ENCODE results near the gene PIMREG. TPM values are rescaled to one million over a fixed set of nuclear protein-coding genes. Genes with fewer than 3 reads are reported as not detected.

The PIMREG gene
- polyA plus RNA-seq, 2 of the 4 experiments (the other 2 are of a cell fraction): 26.3 to 28.9 TPM

DNA sequence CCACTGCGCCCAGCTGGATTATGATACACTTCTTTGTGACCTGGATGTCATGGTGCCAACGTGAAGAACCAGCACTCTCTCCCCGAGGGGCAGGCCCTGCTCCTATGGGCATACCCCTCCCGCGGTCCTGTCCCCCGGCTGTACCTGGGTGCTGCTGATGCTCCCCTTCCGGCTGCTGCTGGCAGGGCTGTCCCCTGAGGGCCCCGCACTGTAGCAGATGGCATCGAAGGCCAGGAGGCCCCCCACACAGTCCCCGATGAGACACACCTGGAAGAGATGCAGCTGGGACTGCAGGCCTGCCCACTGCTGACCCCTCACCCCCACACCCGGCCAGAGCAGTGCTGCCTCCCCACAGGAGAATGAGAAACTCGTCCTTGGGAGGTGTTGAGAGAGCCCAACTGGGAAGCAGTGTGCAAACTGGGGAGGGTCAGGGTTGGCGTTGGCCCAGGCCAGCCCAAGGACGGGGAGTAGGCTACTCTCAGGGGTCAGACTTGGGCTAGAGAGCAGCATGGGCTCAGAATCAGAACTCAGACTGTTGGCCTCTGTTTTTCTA is 33.7 kb downstream of the PIMREG start:
- Histone ChIP-seq H3K4me2 (no peak overlapping the region), H3K27ac (no peak overlapping the region; a peak in 1 of 6 replicates), H3K4me1 (peaks cover 2% of the 10 kb centered on the region), H3K9me3 (no peaks in the 10 kb centered on the region), H3K4me3 (no peak overlapping the region)
- POLR2A ChIA-PET: no interaction called here
- no peak for ATAC-seq
- TF ChIP-seq POLR2A (IDR thresholded peaks at IDR 0.05; ENCODE audit: low read length) (no peak), ZFP36 (IDR thresholded peaks at IDR 0.05; ENCODE audit: borderline replicate concordance, partially characterized antibody) (no peak), SMC3 (IDR thresholded peaks at IDR 0.05) (no peak), MAFK (IDR thresholded peaks at IDR 0.05; ENCODE audit: partially characterized antibody) (no peak), NFE2L2 (conservative IDR thresholded peaks at IDR 0.05; ENCODE audit: low read length) (no peak), CHD4 (IDR thresholded peaks at IDR 0.05; ENCODE audit: borderline replicate concordance) (no peak), TP53 (CRISPR knock-in tag; IDR thresholded peaks at IDR 0.05) (no peak), TFCP2L1 (CRISPR knock-in tag; IDR thresholded peaks at IDR 0.05) (no peak), ZSCAN20 (CRISPR knock-in tag; IDR thresholded peaks at IDR 0.05) (no peak), RAD21 (conservative IDR thresholded peaks at IDR 0.05 in 1 of 2, IDR thresholded peaks at IDR 0.05 in 1 of 2) (no peak), MAZ (IDR thresholded peaks at IDR 0.05; ENCODE audit: borderline replicate concordance, low read depth, low read length) (no peak), PHF8 (IDR thresholded peaks at IDR 0.05; ENCODE audit: borderline replicate concordance, low read depth) (no peak), HOXA7 (CRISPR knock-in tag; IDR thresholded peaks at IDR 0.05) (no peak)
- TF ChIP-seq, protein P1, sequence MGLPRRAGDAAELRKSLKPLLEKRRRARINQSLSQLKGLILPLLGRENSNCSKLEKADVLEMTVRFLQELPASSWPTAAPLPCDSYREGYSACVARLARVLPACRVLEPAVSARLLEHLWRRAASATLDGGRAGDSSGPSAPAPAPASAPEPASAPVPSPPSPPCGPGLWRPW (IDR thresholded peaks at IDR 0.05): no peak
- TF ChIP-seq, protein P2, sequence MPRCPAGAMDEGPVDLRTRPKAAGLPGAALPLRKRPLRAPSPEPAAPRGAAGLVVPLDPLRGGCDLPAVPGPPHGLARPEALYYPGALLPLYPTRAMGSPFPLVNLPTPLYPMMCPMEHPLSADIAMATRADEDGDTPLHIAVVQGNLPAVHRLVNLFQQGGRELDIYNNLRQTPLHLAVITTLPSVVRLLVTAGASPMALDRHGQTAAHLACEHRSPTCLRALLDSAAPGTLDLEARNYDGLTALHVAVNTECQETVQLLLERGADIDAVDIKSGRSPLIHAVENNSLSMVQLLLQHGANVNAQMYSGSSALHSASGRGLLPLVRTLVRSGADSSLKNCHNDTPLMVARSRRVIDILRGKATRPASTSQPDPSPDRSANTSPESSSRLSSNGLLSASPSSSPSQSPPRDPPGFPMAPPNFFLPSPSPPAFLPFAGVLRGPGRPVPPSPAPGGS (IDR thresholded peaks at IDR 0.05): no peak
- TF ChIP-seq, protein P3, sequence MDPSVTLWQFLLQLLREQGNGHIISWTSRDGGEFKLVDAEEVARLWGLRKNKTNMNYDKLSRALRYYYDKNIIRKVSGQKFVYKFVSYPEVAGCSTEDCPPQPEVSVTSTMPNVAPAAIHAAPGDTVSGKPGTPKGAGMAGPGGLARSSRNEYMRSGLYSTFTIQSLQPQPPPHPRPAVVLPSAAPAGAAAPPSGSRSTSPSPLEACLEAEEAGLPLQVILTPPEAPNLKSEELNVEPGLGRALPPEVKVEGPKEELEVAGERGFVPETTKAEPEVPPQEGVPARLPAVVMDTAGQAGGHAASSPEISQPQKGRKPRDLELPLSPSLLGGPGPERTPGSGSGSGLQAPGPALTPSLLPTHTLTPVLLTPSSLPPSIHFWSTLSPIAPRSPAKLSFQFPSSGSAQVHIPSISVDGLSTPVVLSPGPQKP (IDR thresholded peaks at IDR 0.05; ENCODE audit: low read depth, low read length): no peak
- DNase-seq (ENCODE audit: low read depth in 1 of 2, low spot score in 1 of 2): no peak
- 72% methylated on average over 13 of the region's 14 CpGs for WGBS (ENCODE audit: missing lambda C conversion rate)
- CTCF ChIA-PET: no interaction called here
- no peak for FAIRE-seq

DNA sequence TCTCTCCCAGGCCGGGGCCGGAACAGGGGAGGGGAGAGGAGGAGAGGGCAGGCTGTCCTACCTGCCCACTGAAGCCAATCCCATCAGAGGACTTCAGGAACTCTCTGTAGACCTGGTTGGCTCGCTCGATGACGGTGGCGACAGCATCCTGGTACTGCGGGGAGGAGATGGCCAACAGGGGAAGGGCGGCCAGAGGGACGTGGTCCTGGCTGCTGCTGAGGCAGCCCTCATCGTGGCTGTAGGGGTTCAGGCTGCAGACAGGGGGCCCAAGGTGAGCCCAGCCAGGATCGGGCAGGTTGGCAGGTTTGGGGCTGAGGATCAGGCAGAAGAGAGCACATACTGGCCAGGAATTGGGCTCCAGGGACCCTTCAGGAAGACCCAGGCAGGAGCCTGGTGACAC is 34.2 kb downstream of the PIMREG start:
- FAIRE-seq: no peak
- no peak overlapping the region for H3K4me2 ChIP-seq
- H3K4me1 ChIP-seq: no peaks in the 10 kb centered on the region
- no peak overlapping the region for H3K4me3 ChIP-seq
- H3K27ac ChIP-seq: peak overlapping the region in 1 of 2 experiments; percentile 4; a peak in 1 of 6 replicates
- no peak for DNase-seq (ENCODE audit: low read depth in 1 of 2, low spot score in 1 of 2)
- no peak for ATAC-seq
- no peaks in the 10 kb centered on the region for H3K9me3 ChIP-seq
- CTCF ChIA-PET: interaction anchor here (0.6 to 0.7 kb wide), 2 partner anchors 60 to 773 kb away, joined by 3 read pairs; no protein-coding TSS in a partner anchor
- POLR2A ChIA-PET: no interaction called here
- 93% methylated on average over 11 of the region's 11 CpGs for WGBS (ENCODE audit: missing lambda C conversion rate)
- TF ChIP-seq HDAC2 (IDR thresholded peaks at IDR 0.05) (no peak), MYC (IDR thresholded peaks at IDR 0.05; ENCODE audit: borderline replicate concordance, low read length) (no peak), RCOR1 (IDR thresholded peaks at IDR 0.05; ENCODE audit: low read depth, low read length) (no peak), SREBF2 (IDR thresholded peaks at IDR 0.05) (no peak), NFE2L2 (conservative IDR thresholded peaks at IDR 0.05; ENCODE audit: low read length) (no peak), TP53 (CRISPR knock-in tag; IDR thresholded peaks at IDR 0.05) (no peak), SMC3 (IDR thresholded peaks at IDR 0.05) (no peak), HOXB13 (CRISPR knock-in tag; IDR thresholded peaks at IDR 0.05; ENCODE audit: low read depth) (no peak), GATA3 (IDR thresholded peaks at IDR 0.05; ENCODE audit: borderline replicate concordance) (no peak), ZNF302 (CRISPR knock-in tag; IDR thresholded peaks at IDR 0.05) (no peak), HEYL (CRISPR knock-in tag; IDR thresholded peaks at IDR 0.05) (no peak), RAD21 (conservative IDR thresholded peaks at IDR 0.05 in 1 of 2, IDR thresholded peaks at IDR 0.05 in 1 of 2) (no peak), KDM1A (IDR thresholded peaks at IDR 0.05; ENCODE audit: low read depth) (no peak)
- TF ChIP-seq, protein P4, sequence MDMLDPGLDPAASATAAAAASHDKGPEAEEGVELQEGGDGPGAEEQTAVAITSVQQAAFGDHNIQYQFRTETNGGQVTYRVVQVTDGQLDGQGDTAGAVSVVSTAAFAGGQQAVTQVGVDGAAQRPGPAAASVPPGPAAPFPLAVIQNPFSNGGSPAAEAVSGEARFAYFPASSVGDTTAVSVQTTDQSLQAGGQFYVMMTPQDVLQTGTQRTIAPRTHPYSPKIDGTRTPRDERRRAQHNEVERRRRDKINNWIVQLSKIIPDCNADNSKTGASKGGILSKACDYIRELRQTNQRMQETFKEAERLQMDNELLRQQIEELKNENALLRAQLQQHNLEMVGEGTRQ (IDR thresholded peaks at IDR 0.05): no peak
- TF ChIP-seq, protein P5, sequence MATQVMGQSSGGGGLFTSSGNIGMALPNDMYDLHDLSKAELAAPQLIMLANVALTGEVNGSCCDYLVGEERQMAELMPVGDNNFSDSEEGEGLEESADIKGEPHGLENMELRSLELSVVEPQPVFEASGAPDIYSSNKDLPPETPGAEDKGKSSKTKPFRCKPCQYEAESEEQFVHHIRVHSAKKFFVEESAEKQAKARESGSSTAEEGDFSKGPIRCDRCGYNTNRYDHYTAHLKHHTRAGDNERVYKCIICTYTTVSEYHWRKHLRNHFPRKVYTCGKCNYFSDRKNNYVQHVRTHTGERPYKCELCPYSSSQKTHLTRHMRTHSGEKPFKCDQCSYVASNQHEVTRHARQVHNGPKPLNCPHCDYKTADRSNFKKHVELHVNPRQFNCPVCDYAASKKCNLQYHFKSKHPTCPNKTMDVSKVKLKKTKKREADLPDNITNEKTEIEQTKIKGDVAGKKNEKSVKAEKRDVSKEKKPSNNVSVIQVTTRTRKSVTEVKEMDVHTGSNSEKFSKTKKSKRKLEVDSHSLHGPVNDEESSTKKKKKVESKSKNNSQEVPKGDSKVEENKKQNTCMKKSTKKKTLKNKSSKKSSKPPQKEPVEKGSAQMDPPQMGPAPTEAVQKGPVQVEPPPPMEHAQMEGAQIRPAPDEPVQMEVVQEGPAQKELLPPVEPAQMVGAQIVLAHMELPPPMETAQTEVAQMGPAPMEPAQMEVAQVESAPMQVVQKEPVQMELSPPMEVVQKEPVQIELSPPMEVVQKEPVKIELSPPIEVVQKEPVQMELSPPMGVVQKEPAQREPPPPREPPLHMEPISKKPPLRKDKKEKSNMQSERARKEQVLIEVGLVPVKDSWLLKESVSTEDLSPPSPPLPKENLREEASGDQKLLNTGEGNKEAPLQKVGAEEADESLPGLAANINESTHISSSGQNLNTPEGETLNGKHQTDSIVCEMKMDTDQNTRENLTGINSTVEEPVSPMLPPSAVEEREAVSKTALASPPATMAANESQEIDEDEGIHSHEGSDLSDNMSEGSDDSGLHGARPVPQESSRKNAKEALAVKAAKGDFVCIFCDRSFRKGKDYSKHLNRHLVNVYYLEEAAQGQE (IDR thresholded peaks at IDR 0.05): no peak
- TF ChIP-seq, protein P6, sequence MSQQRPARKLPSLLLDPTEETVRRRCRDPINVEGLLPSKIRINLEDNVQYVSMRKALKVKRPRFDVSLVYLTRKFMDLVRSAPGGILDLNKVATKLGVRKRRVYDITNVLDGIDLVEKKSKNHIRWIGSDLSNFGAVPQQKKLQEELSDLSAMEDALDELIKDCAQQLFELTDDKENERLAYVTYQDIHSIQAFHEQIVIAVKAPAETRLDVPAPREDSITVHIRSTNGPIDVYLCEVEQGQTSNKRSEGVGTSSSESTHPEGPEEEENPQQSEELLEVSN (IDR thresholded peaks at IDR 0.05; ENCODE audit: borderline replicate concordance, low read depth): no peak
- TF ChIP-seq, protein P7, sequence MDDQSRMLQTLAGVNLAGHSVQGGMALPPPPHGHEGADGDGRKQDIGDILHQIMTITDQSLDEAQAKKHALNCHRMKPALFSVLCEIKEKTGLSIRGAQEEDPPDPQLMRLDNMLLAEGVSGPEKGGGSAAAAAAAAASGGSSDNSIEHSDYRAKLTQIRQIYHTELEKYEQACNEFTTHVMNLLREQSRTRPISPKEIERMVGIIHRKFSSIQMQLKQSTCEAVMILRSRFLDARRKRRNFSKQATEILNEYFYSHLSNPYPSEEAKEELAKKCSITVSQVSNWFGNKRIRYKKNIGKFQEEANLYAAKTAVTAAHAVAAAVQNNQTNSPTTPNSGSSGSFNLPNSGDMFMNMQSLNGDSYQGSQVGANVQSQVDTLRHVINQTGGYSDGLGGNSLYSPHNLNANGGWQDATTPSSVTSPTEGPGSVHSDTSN (IDR thresholded peaks at IDR 0.05): no peak

Measured in A549 (cell line).